NCI-H187 (cell line): ENCODE data around the gene TMEM81.

Source experiments
- DNase-seq, 2 experiments: peaks; one replicate each; lab custom pipeline; 2025; lab: John Stamatoyannopoulos, UW

TMEM81 gene

GRCh38 chr1:205058853-205059252 is 25.4 kb downstream of the TMEM81 start:
- no peak for DNase-seq

GRCh38 chr1:205057808-205058575 is 26.3 kb downstream of the TMEM81 start:
- no peak for DNase-seq

GRCh38 chr1:205056956-205057568 is 27.2 kb downstream of the TMEM81 start:
- no peak for DNase-seq

GRCh38 chr1:205056188-205056611 is 28.1 kb downstream of the TMEM81 start:
- no peak for DNase-seq

- no peak for DNase-seq
Observed at GRCh38 chr1:205054013-205054412, 30.2 kb downstream of the TMEM81 start.

GRCh38 chr1:205053296-205053695 is 31.0 kb downstream of the TMEM81 start:
- no peak for DNase-seq

- DNase-seq, result peak in 1 of 2 experiments; percentile 27
Observed at GRCh38 chr1:205052690-205053089, 31.6 kb downstream of the TMEM81 start.

GRCh38 chr1:205049479-205049878 is 34.8 kb downstream of the TMEM81 start:
- no peak for DNase-seq

- DNase-seq, result no peak
Observed at GRCh38 chr1:205048382-205048781, 35.9 kb downstream of the TMEM81 start.

- no peak for DNase-seq
Observed at GRCh38 chr1:205047764-205048231, 36.5 kb downstream of the TMEM81 start.

GRCh38 chr1:205046870-205047269 is 37.4 kb downstream of the TMEM81 start:
- no peak for DNase-seq

GRCh38 chr1:205045146-205045545 is 39.1 kb downstream of the TMEM81 start:
- DNase-seq, result no peak

- DNase-seq, result no peak
Observed at GRCh38 chr1:205044741-205045140, 39.5 kb downstream of the TMEM81 start.

GRCh38 chr1:205043866-205044265 is 40.4 kb downstream of the TMEM81 start:
- no peak for DNase-seq

- DNase-seq, result no peak
Observed at GRCh38 chr1:205042911-205043806, 41.1 kb downstream of the TMEM81 start, which contains the start of gene CNTN2. Gene CNTN2 (plus strand): TSS chr1:205043212. CDS start chr1:205053186, 9,974 bp downstream.

GRCh38 chr1:205041998-205042910 is 42.0 kb downstream of the TMEM81 start:
- no peak for DNase-seq

GRCh38 chr1:205041001-205041715 is 43.1 kb downstream of the TMEM81 start:
- no peak for DNase-seq

GRCh38 chr1:205038132-205038786 is 46.0 kb downstream of the TMEM81 start:
- no peak for DNase-seq

- DNase-seq, result no peak
Observed at GRCh38 chr1:205037539-205037938, 46.7 kb downstream of the TMEM81 start.
